Testis (tissue), 2 donors: Measurements from ENCODE around the gene FOXR1.

Source experiments
- POLR2A ChIP-seq: fragments of 450-650 bp; IDR thresholded peaks from one replicate; pipeline ENCODE4 v1.6.1; 2017; ENCODE audit warnings: antibody characterized with exemption, mild to moderate bottlenecking, moderate library complexity
- TF ChIP-seq, protein P1 (sequence below), 3 experiments: fragments of 450-650 bp in 2 of 3; fragments of 200-600 bp in 1 of 3; sonication (generic) in 1 of 3; IDR thresholded peaks; one replicate each; pipeline ENCODE4 v1.5.1; 2016 to 2019; ENCODE audit warnings: antibody characterized with exemption in 3 of 3, mild to moderate bottlenecking in 2 of 3, moderate library complexity in 1 of 3

DNA sequence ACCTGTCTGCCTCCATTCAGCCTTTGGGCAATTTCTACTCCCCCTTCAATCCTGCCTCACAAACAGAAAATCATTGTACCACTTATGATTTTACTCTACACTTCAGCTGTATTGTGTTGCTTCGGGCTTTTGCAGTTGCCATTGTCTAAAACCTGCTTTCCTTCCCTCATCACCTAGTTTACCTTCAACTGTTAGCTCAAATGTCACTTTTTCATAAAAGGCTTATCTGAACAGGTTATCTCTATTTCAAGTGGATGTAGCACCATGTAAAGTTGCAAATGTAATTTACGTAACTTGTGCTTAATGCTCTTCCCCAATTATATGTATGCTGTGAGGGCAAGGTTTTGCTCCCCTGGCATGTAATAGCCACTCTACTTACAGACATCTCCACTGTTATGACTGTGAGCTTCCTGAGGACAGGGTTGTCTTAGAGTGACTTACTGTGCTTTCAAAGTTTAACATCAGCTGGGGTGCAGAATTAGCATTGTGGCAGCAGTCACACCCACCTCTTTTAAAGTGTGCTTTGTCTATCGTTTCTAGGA is 41.1 kb downstream of the FOXR1 start:
- TF ChIP-seq, protein P1, sequence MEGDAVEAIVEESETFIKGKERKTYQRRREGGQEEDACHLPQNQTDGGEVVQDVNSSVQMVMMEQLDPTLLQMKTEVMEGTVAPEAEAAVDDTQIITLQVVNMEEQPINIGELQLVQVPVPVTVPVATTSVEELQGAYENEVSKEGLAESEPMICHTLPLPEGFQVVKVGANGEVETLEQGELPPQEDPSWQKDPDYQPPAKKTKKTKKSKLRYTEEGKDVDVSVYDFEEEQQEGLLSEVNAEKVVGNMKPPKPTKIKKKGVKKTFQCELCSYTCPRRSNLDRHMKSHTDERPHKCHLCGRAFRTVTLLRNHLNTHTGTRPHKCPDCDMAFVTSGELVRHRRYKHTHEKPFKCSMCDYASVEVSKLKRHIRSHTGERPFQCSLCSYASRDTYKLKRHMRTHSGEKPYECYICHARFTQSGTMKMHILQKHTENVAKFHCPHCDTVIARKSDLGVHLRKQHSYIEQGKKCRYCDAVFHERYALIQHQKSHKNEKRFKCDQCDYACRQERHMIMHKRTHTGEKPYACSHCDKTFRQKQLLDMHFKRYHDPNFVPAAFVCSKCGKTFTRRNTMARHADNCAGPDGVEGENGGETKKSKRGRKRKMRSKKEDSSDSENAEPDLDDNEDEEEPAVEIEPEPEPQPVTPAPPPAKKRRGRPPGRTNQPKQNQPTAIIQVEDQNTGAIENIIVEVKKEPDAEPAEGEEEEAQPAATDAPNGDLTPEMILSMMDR (IDR thresholded peaks at IDR 0.05): no peak
- TF ChIP-seq POLR2A: no peak
